Mucosa of descending colon (tissue), 3 donors: Measurements from ENCODE around the gene C1orf52. TPM values are rescaled to one million over a fixed set of nuclear protein-coding genes. Genes with fewer than 3 reads are reported as not detected.

ENCODE experiments used
- ATAC-seq: fragments of 200-7000 bp; cut with Tn5 transposase; one replicate; pipeline ENCODE4 v1.9.1; 2020; ENCODE audit warnings: mild to moderate bottlenecking, moderate library complexity
- DNase-seq, 3 donors: peaks; one replicate each; pipeline ENCODE4 v3.0.0-alpha.2; 2020
- H3K36me3 ChIP-seq: fragments of 200-600 bp; one replicate; pipeline ENCODE4 v1.8.0; 2021; ENCODE audit warnings: low read depth, mild to moderate bottlenecking
- H3K4me1 ChIP-seq: fragments of 200-600 bp; one replicate; pipeline ENCODE4 v1.8.0; 2021; ENCODE audit warnings: low read depth, mild to moderate bottlenecking
- H3K4me3 ChIP-seq: fragments of 200-600 bp; one replicate; pipeline ENCODE4 v1.8.0; 2021; ENCODE audit warnings: mild to moderate bottlenecking
- H3K9me3 ChIP-seq: fragments of 200-600 bp; one replicate; pipeline ENCODE4 v1.8.0; 2021; ENCODE audit warnings: mild to moderate bottlenecking
- intact Hi-C, 2 donors: fragments of 100-400 bp; cut with DNase I in 1 of 2; cut with micrococcal nuclease in 1 of 2; formaldehyde crosslinking; loops; one replicate each; pipeline versions ENCODE4 v1.11.0 to v1.11.1; 2022; cut with DNase I, micrococcal nuclease
- total RNA-seq, 3 donors: library from RNA; stranded (reverse); fragmentation: NEBNext Ultra II Directional in 2 of 3; extraction: Animal tissue kit (Norgen Biotek cat#: 25700) in 2 of 3; gene quantifications; one replicate each; pipeline versions ENCODE4 v1.2.1 to v1.2.4, GENCODE V29; 2021 to 2023
- TF ChIP-seq, protein P1 (sequence below): fragments of 200-600 bp; IDR thresholded peaks from one replicate; pipeline ENCODE4 v1.8.0; 2022; ENCODE audit warnings: antibody characterized with exemption, mild to moderate bottlenecking
- donor health status: DM: no; HTN: no; CAD: no; lungs with moderate emphysema.
- donor health status: DM: no; HTN: no; CAD: no.
- donor health status: DM: no; HTN: yes; CAD: no.

C1orf52 gene
- total RNA-seq, 3 donors from 2014 or later = 17.4 to 24.7 (median 19.2) TPM

DNA sequence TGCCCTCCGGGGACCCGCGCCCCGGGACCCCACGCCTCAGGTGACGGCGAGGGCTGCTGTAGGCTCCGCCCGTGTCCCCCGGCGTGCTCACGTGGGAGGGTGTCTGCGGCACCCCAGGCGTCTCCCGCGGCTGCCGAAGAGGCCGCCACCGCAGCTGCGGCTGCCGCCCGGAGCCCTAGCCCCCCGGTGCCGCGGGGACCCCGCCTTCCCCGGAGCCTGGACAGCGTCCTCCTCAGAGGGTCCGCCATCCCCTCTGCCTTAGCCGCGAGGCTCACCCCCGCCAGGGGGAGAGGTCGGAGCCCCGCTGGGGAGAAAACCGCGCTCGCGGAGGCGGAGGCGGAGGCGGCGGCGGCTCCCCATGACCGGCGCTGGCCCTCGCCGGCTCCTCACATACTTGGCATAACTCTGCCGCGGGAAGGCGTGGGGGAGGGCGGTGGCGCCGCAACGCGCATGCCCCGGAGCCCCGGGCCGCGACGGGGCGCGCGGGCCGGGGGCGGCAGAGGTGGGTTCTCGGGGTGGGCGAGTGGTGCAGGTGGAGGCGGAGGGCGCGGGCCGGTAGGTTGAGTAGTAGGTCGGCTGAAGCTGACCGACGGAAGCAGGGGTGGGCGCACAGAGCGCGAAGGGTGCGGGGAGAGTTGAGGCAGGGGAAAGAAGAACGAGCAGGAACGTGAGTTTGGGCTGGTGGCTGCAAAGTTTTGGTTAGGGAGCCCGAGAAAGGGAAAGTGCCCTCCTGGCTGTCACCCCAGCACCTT lies 57.9 kb downstream of the C1orf52 start:
- Histone ChIP-seq H3K4me3 (peak overlapping the region; percentile 78), H3K9me3 (no peaks in the 10 kb centered on the region), H3K36me3 (no peaks in the 10 kb centered on the region), H3K4me1 (peaks cover 10% of the 10 kb centered on the region)
- intact Hi-C loops = loop anchor here in 1 of 2 donors (10.0 kb wide), 1 partner anchor 53 kb away; the partner anchor contains the start of gene C1orf52
- DNase-seq (peak; percentile 80 to 84 (median 81)), ATAC-seq (peak; percentile 82)
- TF ChIP-seq, protein P1, sequence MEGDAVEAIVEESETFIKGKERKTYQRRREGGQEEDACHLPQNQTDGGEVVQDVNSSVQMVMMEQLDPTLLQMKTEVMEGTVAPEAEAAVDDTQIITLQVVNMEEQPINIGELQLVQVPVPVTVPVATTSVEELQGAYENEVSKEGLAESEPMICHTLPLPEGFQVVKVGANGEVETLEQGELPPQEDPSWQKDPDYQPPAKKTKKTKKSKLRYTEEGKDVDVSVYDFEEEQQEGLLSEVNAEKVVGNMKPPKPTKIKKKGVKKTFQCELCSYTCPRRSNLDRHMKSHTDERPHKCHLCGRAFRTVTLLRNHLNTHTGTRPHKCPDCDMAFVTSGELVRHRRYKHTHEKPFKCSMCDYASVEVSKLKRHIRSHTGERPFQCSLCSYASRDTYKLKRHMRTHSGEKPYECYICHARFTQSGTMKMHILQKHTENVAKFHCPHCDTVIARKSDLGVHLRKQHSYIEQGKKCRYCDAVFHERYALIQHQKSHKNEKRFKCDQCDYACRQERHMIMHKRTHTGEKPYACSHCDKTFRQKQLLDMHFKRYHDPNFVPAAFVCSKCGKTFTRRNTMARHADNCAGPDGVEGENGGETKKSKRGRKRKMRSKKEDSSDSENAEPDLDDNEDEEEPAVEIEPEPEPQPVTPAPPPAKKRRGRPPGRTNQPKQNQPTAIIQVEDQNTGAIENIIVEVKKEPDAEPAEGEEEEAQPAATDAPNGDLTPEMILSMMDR = no peak

GRCh38 chr1:85200463-85201339 lies 58.8 kb downstream of the C1orf52 start, which contains the start of gene SYDE2:
SYDE2 (minus strand) TSS chr1:85201016; CDS start chr1:85200996, 20 bp downstream.
- intact Hi-C loops = loop anchor here in 1 of 2 donors (10.0 kb wide), 1 partner anchor 54 kb away; the partner anchor contains the start of gene C1orf52

More at GRCh38 chr1:85200463-85201339, 58.8 kb downstream of the C1orf52 start, which contains the start of gene SYDE2:
- H3K9me3 ChIP-seq = no peaks in the 10 kb centered on the region
- H3K4me1 ChIP-seq = peaks cover 10% of the 10 kb centered on the region
- no peaks in the 10 kb centered on the region for H3K36me3 ChIP-seq
- ATAC-seq = peak; percentile 91
- DNase-seq = peak; percentile 79 to 89 (median 87)
- TF ChIP-seq, protein P1 = peak; percentile 4
- H3K4me3 ChIP-seq = peak within 1 kb of the TSS; percentile 78

Other genes with a start within 250 kb of the C1orf52 start
- gene MCOLN3, start 211.2 kb downstream of the C1orf52 start, total RNA-seq = 1 to 10 TPM in 2 of 3 donors, under 1 TPM in 1; 0.80 to 2.3 (median 2.2) TPM
- gene SYDE2, start 58.6 kb downstream of the C1orf52 start, total RNA-seq = 10 to 100 TPM in 1 of 3 donors, 1 to 10 TPM in 2; 9.0 to 42.1 (median 9.9) TPM
- 100 to 1,000 TPM in 2 of 3 donors, 10 to 100 TPM in 1; 63.5 to 128 (median 121) TPM for gene BCL10, start 17.0 kb upstream of the C1orf52 start, total RNA-seq
- 10 to 100 TPM; 45.9 to 86.3 (median 74.1) TPM for gene DDAH1, start 205.5 kb upstream of the C1orf52 start, total RNA-seq